HuH-7.5 (cell line): ENCODE measurements around the gene NOS1AP.
"Not testable (repeated sequence)": the region's sequence is repeated elsewhere in the genome, so short reads cannot be mapped to it uniquely, and the experiment has no call there.

Experiments used
- DNase-seq: peaks from one replicate; pipeline ENCODE4 v3.0.0; 2011; ENCODE audit warnings: low spot score

The NOS1AP gene

GRCh38 chr1:162416215-162416614, 346.7 kb downstream of the NOS1AP start:
- no peak for DNase-seq

- no peak for DNase-seq
Observed at GRCh38 chr1:162416909-162417308, 347.4 kb downstream of the NOS1AP start.

GRCh38 chr1:162417650-162418049, 348.2 kb downstream of the NOS1AP start:
- no peak for DNase-seq

- not testable (repeated sequence) for DNase-seq
Observed at GRCh38 chr1:162418584-162418983, 349.1 kb downstream of the NOS1AP start.

GRCh38 chr1:162419450-162419931, 350.0 kb downstream of the NOS1AP start:
- not testable (repeated sequence) for DNase-seq
